GM21515 (cell line): ENCODE data around the gene PARVG.

Experiments
- ATAC-seq: cut with Tn5 transposase; IDR thresholded peaks from one replicate; pipeline ENCODE4 v1.9.1; 2021; ENCODE audit not compliant: unreplicated experiment

The PARVG gene

DNA sequence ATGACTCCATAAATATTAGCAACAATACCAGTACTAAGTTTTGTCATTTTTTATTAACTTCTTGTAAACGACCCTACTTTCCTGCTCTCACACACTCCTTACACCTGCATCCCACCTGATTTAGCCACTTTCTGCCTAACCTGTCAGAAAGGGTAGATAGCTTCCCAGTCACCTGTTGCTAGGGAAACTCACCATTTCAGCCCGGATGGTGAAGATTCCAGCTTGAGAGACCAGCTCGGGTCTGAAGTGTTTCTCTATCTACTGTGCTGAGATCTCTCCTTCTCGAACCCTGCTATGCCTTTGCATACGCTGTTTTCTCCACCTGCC, at the start of gene PARVG:
TSS of gene PARVG (plus strand) at position 220 of the 327 bp plus-strand sequence. CDS start 2,405 bp downstream, outside the sequence.
- ATAC-seq, result no peak

GRCh38 chr22:44131412-44131811, 49.3 kb upstream of the PARVG start:
- ATAC-seq, result no peak

DNA sequence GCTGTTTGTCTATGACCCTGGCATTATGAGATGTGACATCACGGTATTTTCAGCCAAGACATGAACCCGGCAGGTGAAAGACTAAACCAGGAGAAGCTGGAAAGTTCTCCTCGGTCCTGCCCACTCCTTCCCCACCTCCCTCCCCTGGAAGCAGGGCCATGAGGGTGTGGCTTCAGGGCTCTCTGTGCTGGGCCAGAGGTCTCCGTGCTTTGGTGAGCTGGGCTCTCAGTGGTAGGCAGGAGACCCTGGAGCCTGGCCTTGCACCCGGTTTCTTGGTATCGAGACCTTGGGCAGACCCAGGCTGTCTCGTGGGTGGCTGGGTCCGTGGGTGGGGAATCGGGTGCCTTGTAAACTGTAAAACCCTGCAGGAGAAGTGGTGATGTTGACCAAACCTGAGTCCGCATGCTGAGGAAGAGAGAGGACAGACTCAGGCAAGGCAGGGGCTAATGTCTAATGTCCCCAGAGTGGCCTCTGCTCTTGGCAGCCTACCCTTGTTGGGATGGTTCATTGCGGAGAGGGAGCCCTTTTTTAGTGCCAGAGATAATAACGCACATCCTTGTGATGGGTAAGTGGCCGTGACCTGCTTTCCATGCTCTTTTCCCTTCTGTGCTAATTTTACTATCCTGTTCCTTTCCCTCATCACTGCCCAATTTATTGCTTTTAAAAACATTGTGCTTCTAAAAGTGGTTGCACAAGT, 48.6 kb upstream of the PARVG start:
- no peak for ATAC-seq

DNA sequence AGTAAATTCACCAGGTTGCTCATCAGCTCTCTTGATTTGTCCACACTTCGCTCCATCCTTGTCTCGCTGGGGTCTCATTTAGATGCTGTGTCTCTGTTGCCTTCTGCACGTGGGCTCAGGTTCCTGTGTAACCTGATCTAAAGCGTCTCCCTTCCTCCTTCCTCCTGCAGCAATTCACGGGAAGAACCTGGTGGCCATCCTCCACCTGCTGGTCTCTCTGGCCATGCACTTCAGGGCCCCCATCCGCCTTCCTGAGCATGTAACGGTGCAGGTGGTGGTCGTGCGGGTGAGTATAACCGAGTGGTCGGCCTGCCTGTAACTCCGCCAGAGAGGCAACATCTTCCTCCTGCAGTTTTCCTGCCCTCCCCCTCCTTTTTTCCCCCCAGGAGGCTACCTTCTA, 48.0 kb upstream of the PARVG start:
- no peak for ATAC-seq

DNA sequence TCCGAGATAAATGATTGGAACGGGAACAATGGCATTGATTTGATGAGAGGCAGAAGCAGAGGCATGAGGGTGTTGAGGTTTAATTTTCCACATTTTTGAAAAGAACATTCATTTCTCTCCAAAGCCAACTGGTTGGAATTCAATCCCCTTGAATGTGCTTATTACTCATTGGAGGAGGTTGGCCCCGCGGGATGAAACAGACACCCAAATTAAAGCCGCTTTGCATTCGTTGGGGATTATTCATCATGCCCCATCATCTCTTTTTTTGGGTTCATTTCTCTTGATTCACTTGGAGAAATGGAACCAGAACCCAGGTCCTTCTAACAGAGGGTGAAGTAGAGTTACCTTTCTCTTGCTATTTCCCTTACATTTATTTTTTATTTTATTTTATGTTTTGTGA, 47.6 kb upstream of the PARVG start:
- no peak for ATAC-seq

GRCh38 chr22:44133901-44134571, 46.7 kb upstream of the PARVG start:
- ATAC-seq, result no peak

DNA sequence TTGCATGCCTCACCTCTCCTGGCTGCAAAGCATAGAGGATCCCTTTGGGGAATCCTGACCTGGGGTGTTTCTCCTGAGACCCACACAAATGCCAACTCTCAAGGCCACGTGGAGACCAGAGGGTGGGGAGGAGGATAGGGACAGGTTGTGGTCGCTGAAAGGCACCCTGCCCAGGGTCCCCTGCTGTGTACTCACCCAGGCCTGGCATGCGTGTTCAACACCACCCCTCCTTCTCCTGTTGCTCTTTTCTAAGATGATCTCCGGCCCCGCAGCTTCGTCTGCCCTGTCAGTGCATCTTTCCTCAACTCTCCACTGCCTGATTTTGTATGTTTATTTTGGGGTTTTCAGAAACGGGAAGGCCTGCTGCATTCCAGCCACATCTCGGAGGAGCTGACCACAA, 44.6 kb upstream of the PARVG start:
- ATAC-seq, result no peak

DNA sequence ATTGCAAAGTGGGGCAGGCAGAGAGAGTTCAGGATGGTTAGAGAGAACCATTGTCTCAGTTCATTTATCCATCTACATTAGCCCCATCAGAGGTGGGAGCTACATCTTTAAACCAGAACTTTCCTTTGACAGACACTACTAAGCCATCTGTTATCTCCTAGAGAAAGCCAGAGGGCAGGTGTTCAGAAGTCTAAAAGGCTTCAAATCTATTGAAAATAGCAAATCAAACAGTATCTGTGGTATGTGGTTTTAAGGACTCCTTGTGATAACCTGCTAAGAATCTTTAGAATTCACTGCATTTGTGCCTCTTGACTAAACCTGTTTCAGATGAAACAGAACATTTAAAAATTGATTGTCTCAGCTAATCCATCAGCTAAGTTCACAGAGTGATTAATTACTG, 43.9 kb upstream of the PARVG start:
- ATAC-seq, result no peak

- ATAC-seq, result no peak
Observed at GRCh38 chr22:44137415-44137814, 43.3 kb upstream of the PARVG start.

DNA sequence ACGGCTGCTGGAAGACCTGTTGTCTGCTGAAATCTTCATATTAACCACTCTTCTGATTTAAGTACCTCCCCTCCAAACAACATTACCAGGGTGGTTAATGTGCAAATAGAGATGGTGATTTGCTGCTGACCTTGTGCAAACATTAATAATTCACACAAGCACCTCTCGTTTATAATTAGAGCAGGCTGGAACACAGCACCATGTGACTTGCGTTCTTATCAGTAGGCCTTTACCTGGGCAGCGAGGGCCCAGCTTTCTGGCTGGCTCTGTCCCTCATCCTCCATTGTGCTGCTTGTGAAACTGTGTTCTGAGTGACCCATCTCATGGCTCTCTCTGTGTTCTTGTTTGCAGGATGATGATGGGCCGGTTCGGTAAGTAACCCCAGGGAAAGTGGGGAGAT, 41.0 kb upstream of the PARVG start:
- ATAC-seq, result no peak

DNA sequence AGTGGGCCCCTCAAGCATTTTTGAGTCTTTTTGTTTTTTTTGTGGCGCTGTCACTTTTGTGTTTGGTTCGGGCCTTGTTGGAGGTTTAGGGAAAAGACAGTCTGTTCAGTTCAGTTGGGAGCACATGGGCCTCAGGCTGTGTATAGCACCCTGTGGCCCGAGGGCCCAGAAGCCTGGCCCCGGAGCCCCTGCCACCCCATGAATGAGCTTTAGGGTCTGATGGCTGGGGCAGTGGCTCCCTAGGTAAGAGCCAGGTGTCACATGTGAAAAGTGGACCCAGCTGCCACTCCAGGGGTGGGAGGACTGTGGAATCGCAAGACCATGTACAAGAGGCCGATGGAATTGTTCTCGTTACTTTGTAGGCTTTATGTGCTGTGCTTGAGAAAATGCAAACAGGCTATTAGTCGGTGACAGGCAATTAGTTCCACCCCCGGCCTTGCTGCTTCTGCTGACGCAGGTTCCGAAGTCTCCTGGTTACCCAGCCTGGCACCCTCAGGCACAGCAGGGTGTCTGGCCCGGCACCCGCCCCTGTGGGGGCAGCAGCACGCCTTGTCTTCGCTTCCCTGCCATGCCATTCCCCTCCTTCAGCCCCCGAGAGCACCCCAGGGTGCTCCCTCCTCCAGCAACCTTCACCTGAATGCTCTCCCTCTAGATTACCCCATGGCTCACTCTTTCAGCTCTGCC, 38.2 kb upstream of the PARVG start:
- no peak for ATAC-seq

GRCh38 chr22:44143105-44143474, 37.6 kb upstream of the PARVG start:
- no peak for ATAC-seq

DNA sequence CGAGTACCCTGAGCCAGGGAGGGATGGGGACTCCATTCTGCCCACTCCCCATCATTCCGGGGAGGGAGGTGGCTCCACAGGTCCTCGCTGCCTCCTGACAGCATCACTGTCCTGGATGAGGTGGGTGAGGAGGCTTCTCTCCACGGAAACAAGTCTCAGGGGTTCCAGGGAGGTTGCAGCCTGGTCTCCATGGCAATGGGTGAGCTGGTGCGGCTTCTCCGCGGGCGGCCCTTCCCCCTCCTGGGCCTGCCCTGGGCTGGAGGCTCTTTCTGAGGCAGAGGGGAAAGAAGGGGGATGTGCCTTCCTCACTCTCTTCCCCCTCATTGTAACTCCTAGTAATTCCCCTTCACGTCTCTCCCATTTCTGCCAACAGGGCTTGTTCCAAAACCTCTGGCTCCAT, 37.1 kb upstream of the PARVG start:
- ATAC-seq, result no peak

GRCh38 chr22:44144046-44144569, 36.6 kb upstream of the PARVG start:
- ATAC-seq, result no peak

- no peak for ATAC-seq
Observed at GRCh38 chr22:44145544-44145943, 35.2 kb upstream of the PARVG start.

- ATAC-seq, result no peak
Observed at GRCh38 chr22:44146088-44146861, 34.5 kb upstream of the PARVG start.

DNA sequence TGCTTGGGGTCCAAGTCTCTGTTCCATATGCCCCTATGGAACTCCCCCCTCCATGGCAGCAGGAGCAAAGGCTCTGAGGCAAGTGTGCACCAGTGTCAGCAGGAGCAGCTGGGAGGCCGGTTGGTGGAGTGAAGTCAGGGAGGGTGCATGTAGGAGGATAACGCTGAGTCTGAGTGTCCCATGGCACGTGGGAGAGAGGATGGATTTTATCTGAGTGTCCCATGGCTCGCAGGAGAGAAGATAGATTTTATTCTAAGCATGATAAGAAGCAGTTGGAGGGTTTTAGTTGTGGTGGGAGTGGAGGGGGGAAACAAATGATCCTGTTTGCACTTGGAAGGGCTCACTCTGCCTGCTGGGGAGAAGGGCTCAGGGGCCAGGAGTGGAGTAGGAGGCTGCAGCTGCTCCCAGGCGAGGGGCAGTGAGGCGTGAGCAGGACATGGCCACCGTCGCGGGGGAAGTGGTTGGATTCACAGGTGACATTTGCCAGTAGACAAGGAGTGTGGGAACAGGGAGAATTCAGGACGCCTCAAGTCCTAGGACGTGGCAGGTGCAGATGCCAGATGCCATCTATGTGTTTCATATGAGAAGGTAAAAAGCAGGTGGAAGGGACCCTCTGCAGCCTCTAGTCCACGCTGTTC, 33.6 kb upstream of the PARVG start:
- no peak for ATAC-seq

DNA sequence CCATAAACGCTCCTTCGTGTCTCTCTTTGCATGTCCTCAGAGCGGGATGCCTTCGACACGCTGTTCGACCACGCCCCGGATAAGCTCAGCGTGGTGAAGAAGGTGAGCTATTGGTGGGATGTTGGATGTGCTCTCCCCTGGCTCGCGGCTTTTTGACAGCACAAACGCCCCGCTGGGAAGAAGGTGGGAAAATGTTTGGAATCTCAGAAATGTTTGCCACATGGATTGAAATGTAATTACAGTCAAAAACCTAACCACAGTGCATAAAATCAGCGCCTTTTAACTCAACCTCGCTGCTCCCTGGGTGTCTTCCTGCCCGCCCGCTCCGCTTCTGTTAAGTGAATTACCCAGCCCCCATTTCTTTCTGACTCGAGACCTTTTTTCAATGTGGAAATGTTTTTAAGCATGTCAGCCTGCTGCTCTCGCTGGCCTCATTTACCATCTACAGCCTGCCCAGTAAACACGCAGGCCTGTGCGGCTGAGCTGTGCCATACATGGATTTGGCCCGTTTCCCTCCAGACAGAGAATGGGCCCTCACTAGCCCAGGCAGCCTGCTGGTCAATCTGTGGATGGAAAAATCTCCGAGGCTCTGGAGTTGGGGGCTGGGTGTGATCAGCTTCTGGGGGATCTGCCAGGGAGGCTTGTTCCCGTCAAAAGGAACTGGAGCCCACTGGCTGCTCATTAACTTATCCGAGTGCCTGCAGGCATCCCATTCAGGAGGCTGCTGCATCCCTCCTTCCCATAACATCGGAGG, 32.7 kb upstream of the PARVG start:
- no peak for ATAC-seq

DNA sequence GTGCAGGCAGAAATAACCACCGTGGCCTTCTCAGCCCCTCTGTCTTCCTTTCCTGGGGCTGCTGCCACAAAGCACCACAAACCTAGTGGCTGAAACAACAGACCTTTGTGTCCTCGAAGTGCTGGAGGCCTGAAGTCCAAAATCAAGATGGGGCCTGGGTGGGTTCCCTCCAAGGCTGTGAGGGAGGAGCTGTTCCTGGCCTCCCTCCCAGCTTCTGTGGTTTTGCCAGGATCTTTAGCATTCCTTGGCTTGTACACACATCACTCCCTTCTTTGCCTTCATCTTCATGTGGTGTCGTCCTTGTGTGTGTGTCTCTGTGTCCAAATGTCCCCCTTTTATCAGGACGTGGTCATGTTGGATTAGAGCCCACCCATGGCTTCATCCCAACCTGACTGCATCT, 29.0 kb upstream of the PARVG start:
- no peak for ATAC-seq

- no peak for ATAC-seq
Observed at GRCh38 chr22:44153710-44154109, 27.0 kb upstream of the PARVG start.
